ENCODE results near the gene PTPRJ.

DNA sequence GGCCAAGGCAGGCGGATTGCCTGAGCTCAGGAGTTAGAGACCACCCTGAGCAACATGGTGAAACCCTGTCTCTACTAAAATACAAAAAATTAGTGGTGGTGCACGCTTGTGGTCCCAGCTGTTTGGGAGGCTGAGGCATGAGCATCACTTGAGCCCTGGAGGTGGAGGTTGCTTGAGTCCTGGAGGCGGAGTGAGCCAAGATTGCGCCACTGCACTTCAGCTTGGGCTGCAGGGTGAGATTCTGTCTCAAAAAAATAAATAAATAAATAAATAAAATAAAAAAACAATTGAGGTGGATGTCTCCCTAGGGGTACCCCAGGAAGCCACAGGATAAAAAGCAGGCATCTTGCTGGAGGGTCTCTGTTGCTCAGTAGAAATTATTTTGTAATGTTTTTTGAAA lies 14.1 kb downstream of the PTPRJ start:
- TF ChIP-seq, protein P1, sequence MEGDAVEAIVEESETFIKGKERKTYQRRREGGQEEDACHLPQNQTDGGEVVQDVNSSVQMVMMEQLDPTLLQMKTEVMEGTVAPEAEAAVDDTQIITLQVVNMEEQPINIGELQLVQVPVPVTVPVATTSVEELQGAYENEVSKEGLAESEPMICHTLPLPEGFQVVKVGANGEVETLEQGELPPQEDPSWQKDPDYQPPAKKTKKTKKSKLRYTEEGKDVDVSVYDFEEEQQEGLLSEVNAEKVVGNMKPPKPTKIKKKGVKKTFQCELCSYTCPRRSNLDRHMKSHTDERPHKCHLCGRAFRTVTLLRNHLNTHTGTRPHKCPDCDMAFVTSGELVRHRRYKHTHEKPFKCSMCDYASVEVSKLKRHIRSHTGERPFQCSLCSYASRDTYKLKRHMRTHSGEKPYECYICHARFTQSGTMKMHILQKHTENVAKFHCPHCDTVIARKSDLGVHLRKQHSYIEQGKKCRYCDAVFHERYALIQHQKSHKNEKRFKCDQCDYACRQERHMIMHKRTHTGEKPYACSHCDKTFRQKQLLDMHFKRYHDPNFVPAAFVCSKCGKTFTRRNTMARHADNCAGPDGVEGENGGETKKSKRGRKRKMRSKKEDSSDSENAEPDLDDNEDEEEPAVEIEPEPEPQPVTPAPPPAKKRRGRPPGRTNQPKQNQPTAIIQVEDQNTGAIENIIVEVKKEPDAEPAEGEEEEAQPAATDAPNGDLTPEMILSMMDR (optimal IDR thresholded peaks at IDR 0.05 in 1 of 3, IDR thresholded peaks at IDR 0.05 in 1 of 3, conservative IDR thresholded peaks at IDR 0.05 in 1 of 3; ENCODE audit: extremely low read depth in 1 of 3, insufficient read depth in 2 of 3, low read length in 3 of 3): no peak
- TF ChIP-seq EZH2 (IDR thresholded peaks at IDR 0.05; ENCODE audit: low read length): no peak
